RKO (cell line): Measurements from ENCODE around the gene PPP1R1C.
"Not testable (repeated sequence)": the region's sequence is repeated elsewhere in the genome, so short reads cannot be mapped to it uniquely, and the experiment has no call there.

Experiments used
- DNase-seq: peaks from one replicate; pipeline ENCODE4 v3.0.0-alpha.2; 2016; ENCODE audit warnings: low spot score

The PPP1R1C gene

GRCh38 chr2:181985632-181986205 is at the start of gene PPP1R1C:
Gene PPP1R1C (plus strand): TSS chr2:181985853. CDS start chr2:181986111, 258 bp downstream.
- no peak for DNase-seq

- peak; percentile 61 for DNase-seq
Measured at GRCh38 chr2:181937473-181937872, 48.2 kb upstream of the PPP1R1C start.

- no peak for DNase-seq
Measured at GRCh38 chr2:181943411-181944124, 42.1 kb upstream of the PPP1R1C start.

GRCh38 chr2:181944164-181944913 is 41.3 kb upstream of the PPP1R1C start:
- no peak for DNase-seq

GRCh38 chr2:181944914-181945291 is 40.8 kb upstream of the PPP1R1C start:
- DNase-seq, result no peak

- no peak for DNase-seq
Measured at GRCh38 chr2:181946444-181947127, 39.1 kb upstream of the PPP1R1C start.

- no peak for DNase-seq
Measured at GRCh38 chr2:181947273-181947672, 38.4 kb upstream of the PPP1R1C start.

GRCh38 chr2:181948227-181948626 is 37.4 kb upstream of the PPP1R1C start:
- DNase-seq, result peak; percentile 38

GRCh38 chr2:181949047-181949446 is 36.6 kb upstream of the PPP1R1C start:
- no peak for DNase-seq

- no peak for DNase-seq
Measured at GRCh38 chr2:181952404-181953226, 33.0 kb upstream of the PPP1R1C start.

- no peak for DNase-seq
Measured at GRCh38 chr2:181953881-181954537, 31.6 kb upstream of the PPP1R1C start.

GRCh38 chr2:181954538-181954883 is 31.1 kb upstream of the PPP1R1C start:
- DNase-seq, result no peak

- peak; percentile 65 for DNase-seq
Measured at GRCh38 chr2:181955010-181955409, 30.6 kb upstream of the PPP1R1C start.

GRCh38 chr2:181955866-181956265 is 29.8 kb upstream of the PPP1R1C start:
- DNase-seq, result not testable (repeated sequence)

GRCh38 chr2:181957668-181958067 is 28.0 kb upstream of the PPP1R1C start:
- DNase-seq, result no peak

GRCh38 chr2:181958726-181959125 is 26.9 kb upstream of the PPP1R1C start:
- DNase-seq, result no peak

GRCh38 chr2:181959508-181959907 is 26.1 kb upstream of the PPP1R1C start:
- DNase-seq, result no peak

- DNase-seq, result not testable (repeated sequence)
Measured at GRCh38 chr2:181961167-181961566, 24.5 kb upstream of the PPP1R1C start.

- DNase-seq, result no peak
Measured at GRCh38 chr2:181962142-181962541, 23.5 kb upstream of the PPP1R1C start.

- DNase-seq, result no peak
Measured at GRCh38 chr2:181970160-181970794, 15.4 kb upstream of the PPP1R1C start.

GRCh38 chr2:181971032-181971431 is 14.6 kb upstream of the PPP1R1C start:
- DNase-seq, result no peak
